Tibial artery (tissue), 4 donors: ENCODE measurements around the gene LETM1.

Experiments used
- DNase-seq, 2 donors: peaks; one replicate each; pipeline ENCODE4 v3.0.0-alpha.2; 2019
- H3K27ac ChIP-seq, 2 donors: fragments of 200-600 bp; sonication (generic) in 1 of 2; 1 replicate in 1 of 2; 2 replicates in 1 of 2; pipeline ENCODE4 v1.5.1; 2018 to 2019; ENCODE audit warnings: mild to moderate bottlenecking in 1 of 2
- H3K27me3 ChIP-seq, 2 donors: fragments of 200-600 bp; sonication (generic) in 1 of 2; one replicate each; pipeline versions ENCODE4 v1.5.1 to v1.6.0; 2016 to 2019
- H3K36me3 ChIP-seq, 3 donors: fragments of 200-600 bp; sonication (generic) in 2 of 3; one replicate each; pipeline ENCODE4 v1.5.1; 2016 to 2019; ENCODE audit warnings: mild to moderate bottlenecking in 2 of 3
- H3K4me1 ChIP-seq, 4 donors: fragments of 200-600 bp; sonication (generic) in 2 of 4; 1 replicate in 3 of 4; 2 replicates in 1 of 4; pipeline ENCODE4 v1.5.1; 2016 to 2019
- H3K4me3 ChIP-seq, 2 donors: fragments of 200-600 bp; sonication (generic) in 1 of 2; 1 replicate in 1 of 2; 2 replicates in 1 of 2; pipeline ENCODE4 v1.5.1; 2018 to 2019; ENCODE audit warnings: mild to moderate bottlenecking in 2 of 2
- H3K9me3 ChIP-seq, 3 donors: fragments of 200-600 bp; sonication (generic) in 1 of 3; one replicate each; pipeline ENCODE4 v1.5.1; 2016 to 2019
- CTCF ChIP-seq, 2 experiments: fragments of 200-600 bp in 1 of 2; fragments of 450-650 bp in 1 of 2; IDR thresholded peaks; one replicate each; pipeline ENCODE4 v1.5.1; 2017 to 2019; ENCODE audit warnings: antibody characterized with exemption in 2 of 2, mild to moderate bottlenecking in 1 of 2, moderate library complexity in 1 of 2
- intact Hi-C: fragments of 100-400 bp; cut with DNase I; formaldehyde crosslinking; loops from one replicate; pipeline ENCODE4 v1.15.0; 2023; ENCODE audit warnings: low total_unique reads

The LETM1 gene

GRCh38 chr4:1766106-1767060, 89.6 kb downstream of the LETM1 start:
- intact Hi-C loops: no loop called here
- no peaks in the 10 kb centered on the region for H3K9me3 ChIP-seq
- no peak for TF ChIP-seq CTCF (IDR thresholded peaks at IDR 0.05)
- no peak overlapping the region for H3K27ac ChIP-seq
- peak overlapping the region in 1 of 2 donors; percentile 42 for H3K4me3 ChIP-seq
- peaks cover 0 to 81% of the 10 kb centered on the region in 2 donors for H3K27me3 ChIP-seq
- peaks cover 3 to 33% (median 24%) of the 10 kb centered on the region in 4 donors for H3K4me1 ChIP-seq
- no peak for DNase-seq
- H3K36me3 ChIP-seq: no peaks in the 10 kb centered on the region

- Histone ChIP-seq H3K36me3 (no peaks in the 10 kb centered on the region), H3K9me3 (no peaks in the 10 kb centered on the region), H3K27ac (no peak overlapping the region), H3K27me3 (peaks cover 0 to 73% of the 10 kb centered on the region in 2 donors), H3K4me1 (peaks cover 3 to 33% (median 24%) of the 10 kb centered on the region in 4 donors), H3K4me3 (no peak overlapping the region)
- no peak for DNase-seq
- intact Hi-C loops: no loop called here
- TF ChIP-seq CTCF (IDR thresholded peaks at IDR 0.05): no peak
Measured at GRCh38 chr4:1765409-1766072, 90.4 kb downstream of the LETM1 start.

DNA sequence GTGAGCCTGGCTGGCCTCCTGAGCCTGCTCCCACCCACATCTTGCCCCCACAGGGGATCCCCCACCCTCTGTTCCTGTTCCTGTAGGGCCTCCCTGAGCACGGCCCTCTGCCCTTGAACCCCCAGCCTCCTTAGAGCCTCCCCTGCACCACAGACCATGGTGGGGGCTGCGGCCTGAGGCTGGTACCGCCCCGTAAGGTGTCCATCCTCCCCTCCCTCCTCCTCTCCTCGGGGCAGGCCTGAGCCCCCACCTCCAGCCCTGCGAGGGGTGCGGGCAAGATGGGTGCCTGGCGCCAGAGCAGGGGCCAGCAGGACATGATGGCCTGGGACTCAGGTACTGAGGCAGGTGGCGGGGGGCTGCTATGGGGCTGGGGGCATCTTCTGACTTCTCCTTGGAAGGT, 91.3 kb downstream of the LETM1 start:
- no peaks in the 10 kb centered on the region for H3K36me3 ChIP-seq
- no peaks in the 10 kb centered on the region for H3K9me3 ChIP-seq
- H3K27ac ChIP-seq: no peak overlapping the region
- intact Hi-C loops: no loop called here
- DNase-seq: no peak
- H3K27me3 ChIP-seq: peaks cover 0 to 64% of the 10 kb centered on the region in 2 donors
- no peak overlapping the region for H3K4me3 ChIP-seq
- no peak for TF ChIP-seq CTCF (IDR thresholded peaks at IDR 0.05)
- H3K4me1 ChIP-seq: peaks cover 3 to 33% (median 24%) of the 10 kb centered on the region in 4 donors

GRCh38 chr4:1763550-1764080, 92.3 kb downstream of the LETM1 start:
- Histone ChIP-seq H3K9me3 (no peaks in the 10 kb centered on the region), H3K4me1 (peaks cover 3 to 31% (median 24%) of the 10 kb centered on the region in 4 donors), H3K27me3 (peaks cover 0 to 54% of the 10 kb centered on the region in 2 donors), H3K27ac (peak overlapping the region in 1 of 2 donors; percentile 1), H3K36me3 (no peaks in the 10 kb centered on the region), H3K4me3 (peak overlapping the region; percentile 34 to 49)
- intact Hi-C loops: no loop called here
- DNase-seq: no peak
- TF ChIP-seq CTCF (IDR thresholded peaks at IDR 0.05): peak in 1 of 2 experiments; percentile 33

GRCh38 chr4:1763070-1763549, 92.8 kb downstream of the LETM1 start:
- no peaks in the 10 kb centered on the region for H3K36me3 ChIP-seq
- no peak for TF ChIP-seq CTCF (IDR thresholded peaks at IDR 0.05)
- peaks cover 0 to 49% of the 10 kb centered on the region in 2 donors for H3K27me3 ChIP-seq
- H3K4me1 ChIP-seq: peaks cover 3 to 30% (median 23%) of the 10 kb centered on the region in 4 donors
- peak overlapping the region in 1 of 2 donors; percentile 1 for H3K27ac ChIP-seq
- DNase-seq: no peak
- intact Hi-C loops: no loop called here
- peak overlapping the region; percentile 34 to 49 for H3K4me3 ChIP-seq
- H3K9me3 ChIP-seq: no peaks in the 10 kb centered on the region
